CD4-positive, alpha-beta T cell treated with Interleukin-4 for 1 hour (primary cell): Measurements from ENCODE around the gene SART3.
"Not testable (repeated sequence)": the region's sequence is repeated elsewhere in the genome, so short reads cannot be mapped to it uniquely, and the experiment has no call there.

Source experiments
- DNase-seq, 2 donors: peaks; one replicate each; pipeline ENCODE4 v3.0.0-alpha.2; 2020 to 2022

The SART3 gene

GRCh38 chr12:108518101-108518715 is 42.8 kb downstream of the SART3 start:
- no peak for DNase-seq

GRCh38 chr12:108517288-108518100 is 43.5 kb downstream of the SART3 start:
- DNase-seq = no peak

- no peak for DNase-seq
Measured at GRCh38 chr12:108516511-108517275, 44.3 kb downstream of the SART3 start.

- DNase-seq = no peak
Measured at GRCh38 chr12:108515916-108516315, 45.1 kb downstream of the SART3 start.

- DNase-seq = peak; percentile 98 to 99
Measured at GRCh38 chr12:108514973-108515814, 45.8 kb downstream of the SART3 start, which contains the start of gene FICD. TSS of gene FICD (plus strand) at chr12:108515277. CDS start at chr12:108516973, 1,696 bp downstream.

GRCh38 chr12:108514468-108514972 is 46.5 kb downstream of the SART3 start:
- DNase-seq = no peak

GRCh38 chr12:108511633-108512540 is 49.1 kb downstream of the SART3 start:
- peak; percentile 79 to 80 for DNase-seq

- DNase-seq = no peak
Measured at GRCh38 chr12:108510836-108511235, 50.1 kb downstream of the SART3 start.

- no peak for DNase-seq
Measured at GRCh38 chr12:108509806-108510205, 51.2 kb downstream of the SART3 start.

- no peak for DNase-seq
Measured at GRCh38 chr12:108507971-108508642, 52.9 kb downstream of the SART3 start.

- DNase-seq = no peak
Measured at GRCh38 chr12:108505129-108505528, 55.8 kb downstream of the SART3 start.

- no peak for DNase-seq
Measured at GRCh38 chr12:108502922-108503321, 58.1 kb downstream of the SART3 start.

- no peak for DNase-seq
Measured at GRCh38 chr12:108498136-108498535, 62.8 kb downstream of the SART3 start.

GRCh38 chr12:108495823-108496579 is 65.0 kb downstream of the SART3 start:
- no peak for DNase-seq

GRCh38 chr12:108495054-108495453 is 65.9 kb downstream of the SART3 start:
- peak; percentile 24 to 38 for DNase-seq

- DNase-seq = no peak
Measured at GRCh38 chr12:108491256-108491655, 69.7 kb downstream of the SART3 start.

- not testable (repeated sequence) for DNase-seq
Measured at GRCh38 chr12:108487029-108487428, 73.9 kb downstream of the SART3 start.

- not testable (repeated sequence) for DNase-seq
Measured at GRCh38 chr12:108485371-108485770, 75.6 kb downstream of the SART3 start.

GRCh38 chr12:108484845-108485244 is 76.1 kb downstream of the SART3 start:
- DNase-seq = no peak

GRCh38 chr12:108484431-108484830 is 76.5 kb downstream of the SART3 start:
- no peak for DNase-seq
